Type B pancreatic cell (in vitro differentiated cells): ENCODE results near the gene SLC2A13. TPM values are rescaled to one million over a fixed set of nuclear protein-coding genes. Genes with fewer than 3 reads are reported as not detected.
"Not testable (repeated sequence)": the region's sequence is repeated elsewhere in the genome, so short reads cannot be mapped to it uniquely, and the experiment has no call there.

Experiments used
- DNase-seq: peaks from one replicate; pipeline ENCODE4 v3.0.0; 2021; ENCODE audit warnings: mixed read lengths; ENCODE audit not compliant: unreplicated experiment; ENCODE audit errors: extremely low spot score
- H3K27ac Mint-ChIP-seq: 2 replicates; pipeline ENCODE4 v1.8.0; 2021; ENCODE audit warnings: mild to moderate bottlenecking, mixed read lengths
- H3K27me3 Mint-ChIP-seq: 2 replicates; pipeline ENCODE4 v1.8.0; 2021; ENCODE audit warnings: mixed read lengths
- H3K36me3 Mint-ChIP-seq: 2 replicates; pipeline ENCODE4 v1.8.0; 2021; ENCODE audit warnings: mixed read lengths
- H3K4me1 Mint-ChIP-seq: one replicate; pipeline ENCODE4 v1.8.0; 2021; ENCODE audit warnings: mixed read lengths; ENCODE audit not compliant: unreplicated experiment
- H3K4me3 Mint-ChIP-seq: 2 replicates; pipeline ENCODE4 v1.8.0; 2021; ENCODE audit warnings: mild to moderate bottlenecking, mixed read lengths
- H3K9me3 Mint-ChIP-seq: 2 replicates; pipeline ENCODE4 v1.8.0; 2021; ENCODE audit warnings: mixed read lengths
- CTCF ChIP-seq: fragments of 200-600 bp; sonication (generic); conservative IDR thresholded peaks from 2 replicates; pipeline ENCODE4 v1.5.0; 2021; ENCODE audit warnings: antibody characterized with exemption, mild to moderate bottlenecking
- total RNA-seq: library from RNA; stranded (reverse); gene quantifications from 2 replicates; pipeline ENCODE4 v1.2.1, GENCODE V29; 2021; ENCODE audit warnings: low replicate concordance

The SLC2A13 gene
- total RNA-seq, 1 donor from 2014 or later = 7.1 TPM

DNA sequence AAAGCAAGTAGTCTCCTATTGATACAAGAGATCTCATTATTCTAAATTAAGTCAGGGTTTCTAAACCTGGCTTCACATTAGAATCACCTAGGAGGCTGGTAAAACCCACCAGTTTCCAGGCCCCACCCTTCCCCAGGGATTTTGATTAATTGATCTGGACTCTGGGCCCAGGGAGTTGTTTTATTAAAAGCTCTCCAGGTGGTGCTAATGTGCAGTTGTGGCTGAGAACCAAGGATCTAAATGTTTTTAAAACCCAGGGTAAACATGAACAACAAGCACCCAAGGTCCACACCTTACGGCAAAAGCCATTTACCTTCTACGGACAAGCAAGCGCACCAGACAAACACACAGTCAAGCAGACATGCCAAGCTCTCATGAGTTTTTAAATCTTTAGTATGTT is 73.9 kb downstream of the SLC2A13 start:
- Mint-ChIP-seq H3K4me1 (peaks cover 21% of the 10 kb centered on the region), H3K4me3 (peak overlapping the region; percentile 42), H3K27ac (peak overlapping the region; percentile 63), H3K36me3 (peaks cover 7% of the 10 kb centered on the region), H3K27me3 (no peaks in the 10 kb centered on the region), H3K9me3 (no peaks in the 10 kb centered on the region)
- no peak for TF ChIP-seq CTCF
- DNase-seq = no peak

DNA sequence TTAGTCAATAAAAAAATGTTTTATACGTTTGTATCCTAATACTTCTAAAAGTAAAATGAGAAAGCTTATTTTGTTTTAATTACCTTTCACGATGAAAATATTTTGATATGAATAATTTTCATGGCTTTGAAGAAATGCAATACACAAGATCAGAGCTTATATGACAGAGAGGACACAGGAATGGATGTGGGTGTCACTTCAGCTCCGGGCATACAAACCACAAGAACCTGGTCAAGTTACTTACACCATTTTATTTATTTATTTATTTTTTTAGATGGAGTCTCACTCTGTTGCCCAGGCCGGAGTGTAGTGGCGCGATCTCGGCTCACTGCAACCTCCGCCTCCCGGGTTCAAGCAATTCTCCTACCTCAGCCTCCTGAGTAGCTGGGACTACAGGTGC is 74.9 kb downstream of the SLC2A13 start:
- H3K27me3 Mint-ChIP-seq, H3K36me3 Mint-ChIP-seq, H3K9me3 Mint-ChIP-seq, H3K4me3 Mint-ChIP-seq, DNase-seq, H3K27ac Mint-ChIP-seq: not testable (repeated sequence)
- peaks cover 21% of the 10 kb centered on the region for H3K4me1 Mint-ChIP-seq

DNA sequence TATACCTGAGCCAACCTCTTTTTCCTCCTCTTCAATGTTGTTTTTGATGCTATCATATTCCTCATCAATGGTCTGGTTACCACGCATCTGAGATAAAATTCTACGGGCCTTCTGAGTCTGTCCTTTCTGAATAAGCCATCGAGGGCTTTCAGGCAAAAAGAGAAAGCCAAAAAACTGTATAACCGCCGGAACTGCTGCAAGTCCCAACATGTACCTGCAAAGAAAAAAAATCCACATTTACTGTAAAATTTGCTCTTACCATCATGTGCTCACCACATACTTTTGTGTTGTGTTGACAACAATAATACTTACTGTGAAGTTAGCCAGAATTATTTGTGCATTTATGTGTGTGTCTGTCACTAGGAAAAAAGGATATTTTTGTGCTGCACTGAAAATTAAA is 77.6 kb downstream of the SLC2A13 start:
- peaks cover 7% of the 10 kb centered on the region for H3K36me3 Mint-ChIP-seq
- H3K4me1 Mint-ChIP-seq = peaks cover 5% of the 10 kb centered on the region
- no peaks in the 10 kb centered on the region for H3K9me3 Mint-ChIP-seq
- TF ChIP-seq CTCF = no peak
- H3K4me3 Mint-ChIP-seq = peak overlapping the region; percentile 65
- H3K27ac Mint-ChIP-seq = no peak overlapping the region
- no peaks in the 10 kb centered on the region for H3K27me3 Mint-ChIP-seq
- DNase-seq = no peak

DNA sequence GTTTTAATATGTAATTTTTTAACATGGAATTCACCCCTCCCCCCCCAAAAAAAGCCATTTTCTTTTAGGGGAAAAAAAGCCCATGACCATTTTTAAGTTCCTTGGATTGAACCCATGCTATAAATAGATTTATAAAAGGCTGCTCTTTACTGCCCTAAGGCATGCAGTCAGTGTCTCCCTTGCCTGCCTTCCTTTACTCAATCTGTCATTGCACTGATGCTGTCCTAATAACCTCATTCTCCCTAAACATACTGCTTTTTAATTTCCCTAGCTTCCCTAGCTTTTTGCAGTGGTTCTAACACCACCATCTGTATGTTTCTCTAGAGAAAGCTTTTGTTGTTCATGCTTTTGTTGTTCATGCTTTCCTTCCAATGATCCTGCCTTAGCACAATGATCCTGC is 83.0 kb downstream of the SLC2A13 start:
- no peak for TF ChIP-seq CTCF
- H3K4me1 Mint-ChIP-seq = peaks cover 4% of the 10 kb centered on the region
- no peak overlapping the region for H3K27ac Mint-ChIP-seq
- H3K36me3 Mint-ChIP-seq = peaks cover 7% of the 10 kb centered on the region
- H3K4me3 Mint-ChIP-seq = no peak overlapping the region
- no peaks in the 10 kb centered on the region for H3K9me3 Mint-ChIP-seq
- no peaks in the 10 kb centered on the region for H3K27me3 Mint-ChIP-seq
- DNase-seq = no peak

DNA sequence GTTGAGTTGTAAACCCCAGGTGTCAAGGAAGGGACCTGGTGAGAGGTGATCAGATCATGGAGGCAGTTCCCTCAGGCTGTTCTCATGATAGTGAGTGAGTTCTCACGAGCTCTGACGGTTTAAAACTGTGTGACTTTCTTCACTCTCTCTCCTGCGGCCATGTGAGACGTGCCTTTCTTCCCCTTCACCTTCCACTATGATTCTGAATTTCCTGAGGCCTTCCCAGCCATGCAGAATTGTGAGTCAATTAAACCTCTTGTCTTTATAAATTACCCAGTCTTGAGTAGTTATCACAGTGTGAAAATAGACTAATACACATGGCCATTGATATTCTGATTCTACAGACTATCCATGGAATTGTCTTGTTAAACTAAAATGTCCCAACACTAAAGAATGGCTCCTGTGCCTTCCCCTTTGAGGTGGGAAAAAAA is 85.6 kb downstream of the SLC2A13 start:
- no peak overlapping the region for H3K27ac Mint-ChIP-seq
- DNase-seq = no peak
- no peaks in the 10 kb centered on the region for H3K27me3 Mint-ChIP-seq
- H3K36me3 Mint-ChIP-seq = no peaks in the 10 kb centered on the region
- TF ChIP-seq CTCF = no peak
- no peaks in the 10 kb centered on the region for H3K9me3 Mint-ChIP-seq
- H3K4me3 Mint-ChIP-seq = no peak overlapping the region
- peaks cover 4% of the 10 kb centered on the region for H3K4me1 Mint-ChIP-seq

GRCh38 chr12:40017488-40017887 is 88.4 kb downstream of the SLC2A13 start:
- no peaks in the 10 kb centered on the region for H3K4me1 Mint-ChIP-seq
- no peaks in the 10 kb centered on the region for H3K36me3 Mint-ChIP-seq
- no peaks in the 10 kb centered on the region for H3K27me3 Mint-ChIP-seq
- no peak overlapping the region for H3K4me3 Mint-ChIP-seq
- no peaks in the 10 kb centered on the region for H3K9me3 Mint-ChIP-seq
- TF ChIP-seq CTCF = no peak
- DNase-seq = no peak
- H3K27ac Mint-ChIP-seq = no peak overlapping the region
